ENCODE measurements around the gene SUPT4H1. TPM values are rescaled to one million over a fixed set of nuclear protein-coding genes. Genes with fewer than 3 reads are reported as not detected.
A peak's percentile ranks its signal among the peaks of the same experiment; 100 is the strongest.

SUPT4H1 gene
- total RNA-seq, 1 experiment from 2014 or later, result 70.9 TPM

DNA sequence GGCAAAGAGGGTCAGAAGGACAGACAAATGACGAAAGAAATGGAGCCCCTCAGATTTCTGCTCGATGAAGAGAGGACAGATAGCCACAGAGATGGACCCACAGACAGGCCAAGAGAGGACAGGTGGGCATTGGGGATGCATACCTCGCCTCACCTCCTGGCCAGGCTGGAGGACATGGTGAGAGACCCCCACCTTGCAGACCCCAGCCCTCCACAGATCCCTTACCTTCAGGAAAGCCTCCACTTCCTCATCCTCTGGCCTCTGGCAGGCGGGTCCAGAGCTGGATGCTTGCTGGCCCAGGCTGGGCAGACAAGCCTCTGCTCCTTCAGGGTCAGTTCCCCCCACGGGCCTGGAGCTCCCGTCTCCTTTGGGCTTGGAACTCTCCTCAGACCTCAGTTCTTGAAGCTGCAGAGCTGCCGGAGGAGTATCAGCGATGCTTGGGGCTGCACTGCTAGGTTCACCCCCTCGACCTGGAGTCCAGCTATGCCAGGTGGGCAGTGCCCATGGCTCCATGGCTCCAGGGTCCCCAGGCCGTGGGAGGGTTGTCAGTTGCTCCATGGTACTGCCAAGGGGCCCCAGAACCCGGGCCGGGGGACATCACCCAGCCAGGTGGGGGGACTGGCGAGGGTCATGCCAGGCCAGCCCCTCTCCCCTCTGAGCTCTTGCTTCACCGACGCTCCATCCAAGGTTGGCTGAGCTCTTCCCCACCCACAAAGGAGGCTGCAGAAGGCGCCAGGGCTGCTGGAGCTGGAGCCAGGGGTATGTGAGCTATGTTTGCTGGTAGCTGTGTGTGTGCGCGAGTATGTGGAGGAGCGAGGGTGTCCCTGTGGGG is 24.4 kb downstream of the SUPT4H1 start:
- DNase-seq, result no peak
- H3K9me3 ChIP-seq, result no peaks in the 10 kb centered on the region
- no TSS peak for BruUV-seq (replicated peaks)
- Mint-ChIP-seq H3K4me3 (ENCODE audit: unreplicated experiment) (no peak overlapping the region), H3K4me1 (ENCODE audit: low read depth, unreplicated experiment) (peaks cover 14% of the 10 kb centered on the region), H3K27ac (ENCODE audit: unreplicated experiment) (peak overlapping the region; percentile 27), H3K27me3 (ENCODE audit: insufficient read depth, unreplicated experiment) (no peaks in the 10 kb centered on the region), H3K36me3 (ENCODE audit: insufficient read depth, unreplicated experiment) (peaks cover 15% of the 10 kb centered on the region), H3K9me3 (ENCODE audit: unreplicated experiment) (no peaks in the 10 kb centered on the region)
- no peaks in the 10 kb centered on the region; the same call in 1 of the 2 replicates for H3K4me1 ChIP-seq
- ChIA-PET POLR2A (interaction anchor here (0.5 kb wide), 1 partner anchor 96 kb away, joined by 4 read pairs; no protein-coding TSS in a partner anchor), CTCF (interaction anchor here (1.0 kb wide), 2 partner anchors 10 to 90 kb away, joined by 4 read pairs; partner anchors contain the start of gene RNF43)
- no peaks in the 10 kb centered on the region for H3K36me3 ChIP-seq (ENCODE audit: control insufficient read depth, insufficient read depth, low read length)
- TF ChIP-seq, protein P1, sequence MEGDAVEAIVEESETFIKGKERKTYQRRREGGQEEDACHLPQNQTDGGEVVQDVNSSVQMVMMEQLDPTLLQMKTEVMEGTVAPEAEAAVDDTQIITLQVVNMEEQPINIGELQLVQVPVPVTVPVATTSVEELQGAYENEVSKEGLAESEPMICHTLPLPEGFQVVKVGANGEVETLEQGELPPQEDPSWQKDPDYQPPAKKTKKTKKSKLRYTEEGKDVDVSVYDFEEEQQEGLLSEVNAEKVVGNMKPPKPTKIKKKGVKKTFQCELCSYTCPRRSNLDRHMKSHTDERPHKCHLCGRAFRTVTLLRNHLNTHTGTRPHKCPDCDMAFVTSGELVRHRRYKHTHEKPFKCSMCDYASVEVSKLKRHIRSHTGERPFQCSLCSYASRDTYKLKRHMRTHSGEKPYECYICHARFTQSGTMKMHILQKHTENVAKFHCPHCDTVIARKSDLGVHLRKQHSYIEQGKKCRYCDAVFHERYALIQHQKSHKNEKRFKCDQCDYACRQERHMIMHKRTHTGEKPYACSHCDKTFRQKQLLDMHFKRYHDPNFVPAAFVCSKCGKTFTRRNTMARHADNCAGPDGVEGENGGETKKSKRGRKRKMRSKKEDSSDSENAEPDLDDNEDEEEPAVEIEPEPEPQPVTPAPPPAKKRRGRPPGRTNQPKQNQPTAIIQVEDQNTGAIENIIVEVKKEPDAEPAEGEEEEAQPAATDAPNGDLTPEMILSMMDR (IDR thresholded peaks at IDR 0.05; ENCODE audit: insufficient read depth in 1 of 2, low read depth in 1 of 2, low read length in 1 of 2, severe bottlenecking in 1 of 2, unreplicated experiment in 1 of 2), result no peak
- intact Hi-C loops (cut with micrococcal nuclease; ENCODE audit: unreplicated experiment), result no loop called here
- H3K4me3 ChIP-seq (ENCODE audit: low read depth, low read length), result no peak overlapping the region
- H3K27me3 ChIP-seq (replicated peaks; ENCODE audit: control insufficient read depth, insufficient read depth, low read length), result no peaks in the 10 kb centered on the region

DNA sequence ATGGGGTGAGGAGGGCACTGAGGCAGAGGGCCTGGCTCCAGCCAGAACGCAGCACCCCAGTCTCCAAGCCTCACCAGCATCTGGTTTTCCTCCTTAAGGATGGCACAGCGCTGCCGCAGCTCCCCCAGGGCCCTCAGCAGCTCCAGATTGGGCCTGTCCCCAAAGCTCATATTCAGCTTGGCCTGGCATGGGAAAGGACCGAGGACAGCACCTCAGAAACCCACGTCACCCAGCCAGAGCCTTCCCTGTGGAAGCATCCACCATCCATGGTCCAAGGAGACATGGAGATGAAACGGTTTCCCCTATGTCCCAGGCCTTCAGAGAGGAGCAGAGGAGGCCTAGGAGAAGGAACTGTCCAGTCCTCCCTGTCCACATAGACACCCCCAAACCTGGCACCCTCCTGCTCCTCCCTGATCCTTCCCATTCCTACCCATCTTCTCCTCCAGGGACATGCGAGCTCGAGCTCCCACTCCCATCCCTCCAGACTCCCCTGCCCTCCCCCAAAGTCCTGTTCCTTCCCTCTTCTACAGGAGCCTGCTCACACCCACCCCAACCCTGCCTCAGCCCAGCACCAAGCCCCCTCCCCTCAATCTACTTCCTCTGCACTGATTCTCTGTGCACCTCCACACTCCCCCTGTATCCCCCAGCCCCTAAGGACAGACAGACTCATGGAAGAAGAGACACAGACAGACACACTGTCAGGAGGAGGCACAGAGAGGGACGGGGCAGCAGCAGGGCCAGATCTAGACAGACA is 25.2 kb downstream of the SUPT4H1 start:
- intact Hi-C loops (cut with micrococcal nuclease; ENCODE audit: unreplicated experiment), result no loop called here
- Mint-ChIP-seq H3K4me3 (ENCODE audit: unreplicated experiment) (no peak overlapping the region), H3K4me1 (ENCODE audit: low read depth, unreplicated experiment) (peaks cover 14% of the 10 kb centered on the region), H3K9me3 (ENCODE audit: unreplicated experiment) (no peaks in the 10 kb centered on the region), H3K27ac (ENCODE audit: unreplicated experiment) (no peak overlapping the region), H3K36me3 (ENCODE audit: insufficient read depth, unreplicated experiment) (peaks cover 8% of the 10 kb centered on the region), H3K27me3 (ENCODE audit: insufficient read depth, unreplicated experiment) (no peaks in the 10 kb centered on the region)
- no TSS peak for BruUV-seq (replicated peaks)
- Histone ChIP-seq H3K36me3 (ENCODE audit: control insufficient read depth, insufficient read depth, low read length) (no peaks in the 10 kb centered on the region), H3K4me1 (no peaks in the 10 kb centered on the region; the same call in 1 of the 2 replicates), H3K27me3 (replicated peaks; ENCODE audit: control insufficient read depth, insufficient read depth, low read length) (no peaks in the 10 kb centered on the region), H3K4me3 (ENCODE audit: low read depth, low read length) (no peak overlapping the region), H3K9me3 (no peaks in the 10 kb centered on the region)
- ChIA-PET CTCF (interaction anchor here (0.8 to 1.7 kb wide), 3 partner anchors 9 to 90 kb away, joined by 3 to 17 read pairs (median 4); partner anchors contain the start of gene RNF43), POLR2A (interaction anchor here (0.6 to 1.2 kb wide), 2 partner anchors 11 to 91 kb away, joined by 3 to 5 read pairs; no protein-coding TSS in a partner anchor)
- no peak for DNase-seq
- TF ChIP-seq, protein P1 (IDR thresholded peaks at IDR 0.05; ENCODE audit: insufficient read depth in 1 of 2, low read depth in 1 of 2, low read length in 1 of 2, severe bottlenecking in 1 of 2, unreplicated experiment in 1 of 2), result no peak

- Mint-ChIP-seq H3K36me3 (ENCODE audit: insufficient read depth, unreplicated experiment) (peaks cover under 1% of the 10 kb centered on the region), H3K9me3 (ENCODE audit: unreplicated experiment) (no peaks in the 10 kb centered on the region), H3K4me3 (ENCODE audit: unreplicated experiment) (no peak overlapping the region), H3K4me1 (ENCODE audit: low read depth, unreplicated experiment) (peaks cover 14% of the 10 kb centered on the region), H3K27me3 (ENCODE audit: insufficient read depth, unreplicated experiment) (no peaks in the 10 kb centered on the region), H3K27ac (ENCODE audit: unreplicated experiment) (peak overlapping the region; percentile 32)
- POLR2A ChIA-PET, result interaction anchor here (0.6 to 1.2 kb wide), 2 partner anchors 11 to 92 kb away, joined by 3 to 5 read pairs; no protein-coding TSS in a partner anchor
- Histone ChIP-seq H3K27me3 (replicated peaks; ENCODE audit: control insufficient read depth, insufficient read depth, low read length) (no peaks in the 10 kb centered on the region), H3K9me3 (no peaks in the 10 kb centered on the region), H3K36me3 (ENCODE audit: control insufficient read depth, insufficient read depth, low read length) (no peaks in the 10 kb centered on the region), H3K4me1 (no peaks in the 10 kb centered on the region; the same call in 1 of the 2 replicates), H3K4me3 (ENCODE audit: low read depth, low read length) (no peak overlapping the region)
- intact Hi-C loops (cut with micrococcal nuclease; ENCODE audit: unreplicated experiment), result no loop called here
- BruUV-seq (replicated peaks), result no TSS peak
- no peak for DNase-seq
- TF ChIP-seq, protein P1 (IDR thresholded peaks at IDR 0.05; ENCODE audit: insufficient read depth in 1 of 2, low read depth in 1 of 2, low read length in 1 of 2, severe bottlenecking in 1 of 2, unreplicated experiment in 1 of 2), result no peak
- CTCF ChIA-PET, result interaction anchor here (0.8 to 1.7 kb wide), 4 partner anchors 8 to 126 kb away, joined by 3 to 17 read pairs (median 4); partner anchors contain the start of gene RNF43
These were observed 26.0 kb downstream of the SUPT4H1 start for GRCh38 chr17:58325976-58326468.
